AG04450 (cell line): Measurements from ENCODE around the gene GPS2. TPM values are rescaled to one million over a fixed set of nuclear protein-coding genes. Genes with fewer than 3 reads are reported as not detected.
"Not testable (repeated sequence)": the region's sequence is repeated elsewhere in the genome, so short reads cannot be mapped to it uniquely, and the experiment has no call there.

ENCODE experiments used
- CTCF ChIA-PET: fragments of 300-600, 350-600 bp; formaldehyde crosslinking; extraction: SDS; loops from one replicate; lab custom pipeline; 2022; ENCODE audit warnings: antibody characterized with exemption, inconsistent platforms; lab: Charles Lee
- POLR2A ChIA-PET: fragments of 350-600 bp; formaldehyde crosslinking; extraction: SDS; loops from one replicate; lab custom pipeline; 2021; ENCODE audit warnings: antibody characterized with exemption, inconsistent platforms; lab: Yijun Ruan, JAX
- DNase-seq: peaks from one replicate; pipeline ENCODE4 v3.0.0-alpha.2; 2011; ENCODE audit warnings: low read depth, low spot score
- H3K27ac ChIP-seq: one replicate; pipeline ENCODE4 v1.5.1; 2012; ENCODE audit warnings: low read depth, low read length, control low read depth
- H3K27me3 ChIP-seq: one replicate; pipeline ENCODE4 v1.6.0; 2012; ENCODE audit warnings: low read length; ENCODE audit not compliant: control insufficient read depth, insufficient read depth
- H3K4me3 ChIP-seq: 2 replicates; pipeline ENCODE4 v1.5.1; 2011; ENCODE audit warnings: mild to moderate bottlenecking, low read depth, low read length, control low read depth
- H3K9me3 ChIP-seq: 2 replicates; pipeline ENCODE4 v1.5.1; 2012; ENCODE audit warnings: low read length; ENCODE audit not compliant: control insufficient read depth, insufficient read depth
- CTCF ChIP-seq: IDR thresholded peaks from 2 replicates; pipeline ENCODE4 v1.5.1; 2011; ENCODE audit warnings: low read depth, low read length, control low read depth, inconsistent platforms
- polyA plus RNA-seq: library from polyadenylated mRNA; depleted of rRNA; stranded (reverse); fragments of >200 nt; gene quantifications from 2 replicates; pipeline ENCODE4 v1.2.3, GENCODE V29; 2011

The GPS2 gene
- polyA plus RNA-seq, 1 experiment, result 22.2 TPM

DNA sequence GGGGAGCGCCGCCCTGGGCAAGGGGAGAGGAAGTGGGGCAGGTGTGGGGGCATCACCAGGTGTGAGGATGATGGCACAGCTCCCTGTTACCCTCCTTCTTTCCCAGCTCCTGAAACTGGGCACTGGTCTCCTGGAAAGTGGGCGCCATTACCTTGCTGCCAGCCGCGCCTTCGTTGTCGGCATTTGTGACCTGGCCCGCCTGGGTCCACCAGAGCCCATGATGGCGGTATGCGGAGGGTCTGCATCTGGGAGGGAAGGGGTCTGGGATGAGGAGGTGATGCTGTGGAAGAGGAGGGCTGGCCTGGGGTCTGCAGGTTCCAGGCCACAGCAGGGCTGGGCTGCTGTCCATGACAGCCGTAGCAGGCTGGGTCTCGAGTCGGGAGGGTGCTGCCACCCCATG is 26.7 kb upstream of the GPS2 start:
- Histone ChIP-seq H3K9me3 (no peaks in the 10 kb centered on the region; the same call in 1 of the 2 replicates), H3K27ac (no peak overlapping the region), H3K27me3 (peaks cover 10% of the 10 kb centered on the region), H3K4me3 (no peak overlapping the region)
- CTCF ChIA-PET, result interaction anchor here (1.1 kb wide), 1 partner anchor 17 kb away, joined by 3 read pairs; no protein-coding TSS in a partner anchor
- TF ChIP-seq CTCF, result no peak
- POLR2A ChIA-PET, result interaction anchor here (1.9 kb wide), 1 partner anchor 12 kb away, joined by 5 read pairs; the partner anchor contains the start of gene NEURL4
- no peak for DNase-seq

- TF ChIP-seq CTCF, result no peak
- CTCF ChIA-PET, result interaction anchor here (0.6 to 0.9 kb wide), 2 partner anchors 8 to 294 kb away, joined by 3 to 11 read pairs; no protein-coding TSS in a partner anchor
- no peaks in the 10 kb centered on the region; the same call in 1 of the 2 replicates for H3K9me3 ChIP-seq
- no peak overlapping the region for H3K27ac ChIP-seq
- H3K4me3 ChIP-seq, result no peak overlapping the region
- POLR2A ChIA-PET, result no interaction called here
- no peak for DNase-seq
- H3K27me3 ChIP-seq, result peaks cover 12% of the 10 kb centered on the region
Observed at GRCh38 chr17:7340179-7340578, 25.0 kb upstream of the GPS2 start.

DNA sequence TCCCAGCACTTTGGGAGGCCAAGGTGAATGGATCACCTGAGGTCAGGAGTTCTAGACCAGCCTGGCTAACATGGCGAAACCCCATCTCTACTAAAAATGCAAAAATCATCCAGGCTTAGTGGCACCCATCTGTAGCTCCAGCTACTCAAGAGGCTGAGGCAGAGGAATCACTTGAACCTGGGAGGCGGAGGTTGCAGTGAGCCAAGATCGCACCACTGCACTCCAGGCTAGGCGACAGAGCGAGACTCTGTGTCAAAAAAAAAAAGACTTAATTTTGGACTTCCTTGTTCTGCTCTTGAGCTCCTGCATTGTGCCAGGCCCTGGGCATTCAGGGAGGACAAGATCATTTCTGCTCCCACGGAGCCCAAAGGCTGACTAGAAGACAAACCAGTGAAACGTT is 22.4 kb upstream of the GPS2 start:
- POLR2A ChIA-PET, H3K9me3 ChIP-seq, H3K27ac ChIP-seq, DNase-seq, H3K27me3 ChIP-seq, H3K4me3 ChIP-seq: not testable (repeated sequence)
- CTCF ChIA-PET, result interaction anchor here (0.7 to 2.3 kb wide), 2 partner anchors 8 to 18 kb away, joined by 5 to 12 read pairs; partner anchors contain the start of gene TMEM95

DNA sequence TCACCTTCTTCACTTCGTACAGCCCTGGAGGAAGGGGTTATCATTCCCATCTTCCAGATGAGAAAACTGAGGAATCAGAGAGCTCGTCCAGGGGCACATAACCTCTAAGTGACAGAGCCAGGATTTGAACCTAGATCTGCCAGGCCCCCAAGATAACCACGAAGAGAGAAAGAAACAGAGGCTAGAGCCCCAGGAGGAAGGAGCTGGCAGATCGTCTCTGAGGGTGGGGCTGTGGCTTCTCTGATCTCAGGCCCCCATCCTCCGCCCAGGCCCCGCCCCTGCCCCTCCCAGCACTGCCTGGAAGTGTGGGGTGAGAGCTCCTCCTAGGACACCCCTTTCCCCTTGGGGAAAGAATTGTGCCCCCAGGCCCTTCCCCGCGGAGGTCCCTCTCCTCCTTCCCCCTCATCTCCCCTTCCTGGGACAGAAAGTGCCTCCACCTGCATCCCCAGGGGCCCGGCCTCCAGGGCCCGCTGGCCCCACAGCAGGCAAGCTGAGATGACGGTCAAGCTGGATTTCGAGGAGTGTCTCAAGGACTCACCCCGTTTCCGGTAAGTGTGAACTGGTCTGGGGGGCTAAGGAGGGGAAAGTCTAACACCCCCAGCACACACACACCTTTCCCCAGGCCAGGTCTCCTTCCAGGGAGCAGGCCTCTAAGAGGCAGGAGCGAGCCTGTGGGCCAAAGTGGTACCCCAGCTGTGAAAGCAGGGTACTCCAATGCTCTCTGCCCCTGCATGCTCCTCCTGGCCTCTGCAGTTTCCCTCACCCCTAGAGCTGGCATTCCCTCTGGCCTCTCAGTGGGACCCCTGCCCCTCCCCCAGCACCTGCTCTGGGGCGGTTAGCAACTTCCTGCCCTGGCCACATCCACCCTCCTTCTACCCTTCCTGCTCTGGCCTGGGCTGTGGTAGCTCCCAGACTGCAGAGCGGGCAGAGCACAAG is 21.3 kb upstream of the GPS2 start, which contains the start of gene ACAP1:
Gene ACAP1 (plus strand): TSS at position 290 of the 936 bp plus-strand sequence. CDS start 206 bp downstream, at position 496.
- Histone ChIP-seq H3K4me3 (no peak within 1 kb of the TSS), H3K27ac (no peak within 1 kb of the TSS), H3K9me3 (no peaks in the 10 kb centered on the region), H3K27me3 (peaks cover 12% of the 10 kb centered on the region)
- POLR2A ChIA-PET, result no interaction called here
- DNase-seq, result no peak
- CTCF ChIA-PET, result interaction anchor here (0.7 to 2.3 kb wide), 3 partner anchors 9 to 19 kb away, joined by 4 to 12 read pairs (median 5); partner anchors contain the start of gene TMEM95
- no peak for TF ChIP-seq CTCF

- H3K4me3 ChIP-seq, H3K9me3 ChIP-seq, H3K27ac ChIP-seq, DNase-seq: not testable (repeated sequence)
- H3K27me3 ChIP-seq, result peaks cover 12% of the 10 kb centered on the region
- POLR2A ChIA-PET, result interaction anchor here (1.0 kb wide), 1 partner anchor 9 kb away, joined by 3 read pairs; no protein-coding TSS in a partner anchor
- CTCF ChIA-PET, result interaction anchor here (1.7 to 2.3 kb wide), 2 partner anchors 10 to 11 kb away, joined by 4 to 12 read pairs; no protein-coding TSS in a partner anchor
Observed at GRCh38 chr17:7335765-7336164, 20.6 kb upstream of the GPS2 start.
